Esophagus muscularis mucosa (tissue), 4 donors: ENCODE data around the gene SPTBN2.

Source experiments
- CTCF ChIP-seq, 3 experiments: fragments of 200-600 bp in 2 of 3; fragments of 450-650 bp in 1 of 3; sonication (generic) in 2 of 3; IDR thresholded peaks; one replicate each; pipeline ENCODE4 v1.5.1; 2017 to 2019; ENCODE audit warnings: antibody characterized with exemption in 3 of 3, mild to moderate bottlenecking in 2 of 3, moderate library complexity in 1 of 3
- EP300 ChIP-seq: sonication (generic); formaldehyde crosslinking; IDR thresholded peaks from one replicate; pipeline ENCODE4 v1.6.1; 2017; ENCODE audit warnings: antibody characterized with exemption
- POLR2AphosphoS5 ChIP-seq, 2 donors: sonication (generic); formaldehyde crosslinking; IDR thresholded peaks; one replicate each; pipeline ENCODE4 v1.6.1; 2017; ENCODE audit warnings: antibody characterized with exemption in 2 of 2

- TF ChIP-seq POLR2AphosphoS5 (IDR thresholded peaks at IDR 0.05) (no peak), CTCF (IDR thresholded peaks at IDR 0.05) (no peak), EP300 (no peak)
These were observed 33.1 kb upstream of the SPTBN2 start for GRCh38 chr11:66762088-66762487.
